Hypothalamus (tissue), 51 donors: ENCODE measurements around the gene LCT.
"Not testable (repeated sequence)": the region's sequence is repeated elsewhere in the genome, so short reads cannot be mapped to it uniquely, and the experiment has no call there.

Source experiments
- DNase-seq, 51 donors: peaks; one replicate each; lab custom pipeline; 2025; lab: John Stamatoyannopoulos, UW

LCT gene

GRCh38 chr2:135836596-135837270 is at the start of gene LCT:
TSS of gene LCT (minus strand) at chr2:135837184. CDS start at chr2:135837169, 15 bp downstream.
- DNase-seq = no peak

GRCh38 chr2:135885709-135886108 is 48.7 kb upstream of the LCT start:
- no peak for DNase-seq

- DNase-seq = no peak
These were observed 45.4 kb upstream of the LCT start for GRCh38 chr2:135882415-135882814.

GRCh38 chr2:135876770-135877169 is 39.8 kb upstream of the LCT start:
- DNase-seq = not testable (repeated sequence)

DNA sequence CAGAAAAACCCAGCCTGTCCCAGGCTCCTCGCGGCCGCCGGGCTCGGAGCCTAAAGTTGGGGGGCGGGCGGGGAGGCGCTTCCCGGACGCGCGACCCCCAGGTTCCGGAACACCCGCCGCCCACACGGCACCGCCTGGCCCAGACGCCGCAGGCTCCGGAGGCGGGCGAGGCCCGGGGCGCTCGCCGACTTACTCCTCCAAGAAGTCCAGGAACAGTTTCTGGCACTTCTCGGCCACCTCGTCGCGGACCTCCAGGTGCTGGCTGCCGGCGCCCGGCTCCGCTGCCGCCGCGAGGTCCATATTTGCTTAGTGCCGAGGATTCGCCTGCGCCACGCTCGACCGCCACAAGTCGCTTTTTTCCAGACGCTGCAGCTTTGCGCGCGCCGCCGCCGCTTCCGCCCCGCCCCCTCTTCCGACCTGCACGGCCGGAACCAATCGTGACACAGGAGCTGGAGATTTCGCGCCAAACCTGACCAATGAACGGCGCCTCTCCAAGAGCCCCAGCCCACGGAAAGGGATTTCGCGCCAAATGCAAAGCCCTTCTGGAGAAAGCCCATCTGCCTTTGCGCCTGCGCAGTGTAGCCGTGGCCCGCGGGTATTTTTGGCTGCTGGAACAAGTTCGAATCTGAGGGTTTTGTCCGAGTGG is 39.2 kb upstream of the LCT start, which contains the start of gene MCM6:
TSS of gene MCM6 (minus strand) at position 378 of the 646 bp plus-strand sequence. CDS start at position 300, 78 bp downstream.
- DNase-seq = peak; percentile 37 to 96 (median 89)

DNA sequence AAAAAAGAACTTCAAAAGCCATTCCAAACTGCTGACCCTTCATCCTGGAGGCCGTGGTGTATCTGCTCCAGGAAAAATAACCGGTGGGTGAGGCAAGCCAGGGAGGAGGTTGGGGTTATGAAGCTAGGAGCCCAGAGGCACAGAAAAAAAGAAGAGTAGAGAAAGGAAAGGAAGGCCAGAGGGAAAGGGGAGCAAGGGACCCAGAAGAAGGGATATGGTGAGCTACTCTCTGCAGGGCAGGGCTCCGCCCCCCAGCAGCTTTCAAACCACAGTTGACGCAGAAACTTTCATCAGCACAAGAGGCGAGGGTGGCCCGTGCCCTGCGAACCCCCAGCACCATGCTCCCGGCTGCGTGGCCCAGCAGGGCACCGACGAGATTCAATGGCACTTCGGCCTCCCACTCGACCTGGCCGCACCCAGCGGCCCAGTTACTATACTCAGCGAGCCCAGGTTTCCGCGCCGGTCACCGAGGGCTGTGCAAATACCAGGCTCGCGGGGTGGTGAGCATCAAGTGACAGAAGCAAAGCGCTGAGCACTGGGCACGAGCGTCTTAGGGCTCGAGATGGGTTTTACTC is 38.6 kb upstream of the LCT start:
- peak in 30 of 51 donors; percentile 4 to 51 (median 29) for DNase-seq

GRCh38 chr2:135874777-135875365 is 37.9 kb upstream of the LCT start:
- no peak for DNase-seq

DNA sequence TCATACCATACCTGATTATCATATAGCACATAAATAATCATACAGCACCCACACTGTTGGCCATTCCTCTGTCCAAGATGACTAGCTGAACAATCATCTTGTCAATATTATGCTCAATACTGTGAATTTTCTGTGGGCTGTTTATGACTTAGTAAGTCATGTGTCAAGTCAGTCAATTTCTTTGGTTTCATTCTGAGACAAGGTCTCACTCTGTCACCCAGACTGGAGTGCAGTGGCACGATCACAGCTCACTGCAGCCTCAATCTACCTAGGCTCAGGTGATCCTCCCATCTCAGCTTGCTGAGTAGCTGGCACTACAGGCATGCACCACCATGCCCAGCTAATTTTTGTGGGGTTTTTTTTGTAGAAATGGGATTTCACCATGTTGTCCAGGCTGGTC is 33.6 kb upstream of the LCT start:
- no peak for DNase-seq

GRCh38 chr2:135863233-135863632 is 26.2 kb upstream of the LCT start:
- DNase-seq = no peak

DNA sequence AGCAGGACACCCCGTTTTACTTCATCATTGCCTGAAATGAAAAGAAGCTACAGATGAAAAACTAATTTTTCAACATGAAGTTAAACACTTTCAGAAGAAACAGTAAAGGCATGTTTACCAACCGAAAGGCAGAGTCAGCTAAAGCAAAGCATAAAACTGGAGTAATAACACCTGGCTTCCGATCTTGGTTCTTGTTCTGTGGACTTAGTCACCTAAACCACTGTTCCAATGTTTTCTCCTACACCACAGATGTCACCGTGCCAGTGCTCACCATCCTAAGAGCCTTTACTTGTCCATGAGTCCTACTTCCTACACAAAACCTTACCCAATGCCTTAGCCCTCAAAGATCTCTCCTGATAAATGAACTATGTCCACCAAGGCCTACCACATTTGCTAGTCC is 25.7 kb upstream of the LCT start:
- DNase-seq = no peak

DNA sequence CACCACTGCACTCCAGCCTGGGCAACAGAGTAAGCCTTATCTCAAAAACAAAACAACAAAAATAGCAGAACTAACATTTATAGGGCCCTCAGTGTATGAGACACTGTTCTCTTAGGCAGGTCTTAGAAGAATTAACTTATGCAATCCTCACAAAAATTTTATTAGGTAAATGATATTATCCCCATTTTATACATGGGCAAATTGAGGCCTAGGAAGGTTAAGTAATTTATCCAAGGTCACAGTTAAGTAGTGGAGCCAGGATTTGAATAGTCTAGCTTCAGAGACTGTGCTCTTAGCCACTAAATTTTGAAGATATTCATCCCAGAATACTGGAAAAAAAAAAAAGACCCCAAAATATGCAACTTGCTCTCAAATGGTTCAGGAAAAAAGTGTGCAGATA is 16.4 kb upstream of the LCT start:
- no peak for DNase-seq

- no peak for DNase-seq
These were observed 14.9 kb upstream of the LCT start for GRCh38 chr2:135851858-135852257.

GRCh38 chr2:135850892-135851668 is 14.1 kb upstream of the LCT start:
- no peak for DNase-seq

GRCh38 chr2:135849087-135849486 is 12.1 kb upstream of the LCT start:
- DNase-seq = no peak

GRCh38 chr2:135845997-135846396 is 9.0 kb upstream of the LCT start:
- DNase-seq = no peak

GRCh38 chr2:135845257-135845656 is 8.3 kb upstream of the LCT start:
- no peak for DNase-seq

- DNase-seq = no peak
These were observed 7.4 kb upstream of the LCT start for GRCh38 chr2:135844301-135844895.

GRCh38 chr2:135843671-135844070 is 6.7 kb upstream of the LCT start:
- DNase-seq = no peak

GRCh38 chr2:135840601-135841000 is 3.6 kb upstream of the LCT start:
- no peak for DNase-seq

- no peak for DNase-seq
These were observed 2.7 kb upstream of the LCT start for GRCh38 chr2:135839713-135840112.
